Fibroblast of the aortic adventitia (primary cell): ENCODE results near the gene TTN. TPM values are rescaled to one million over a fixed set of nuclear protein-coding genes. Genes with fewer than 3 reads are reported as not detected.
A peak's percentile ranks its signal among the peaks of the same experiment; 100 is the strongest.

Experiments used
- DNase-seq: peaks from one replicate; pipeline ENCODE4 v3.0.0-alpha.2; 2010; ENCODE audit warnings: low read depth
- H3K4me3 ChIP-seq: 2 replicates; pipeline ENCODE4 v1.5.1; 2011; ENCODE audit warnings: low read depth, mild to moderate bottlenecking, control low read depth, low read length, moderate library complexity
- total RNA-seq: library from RNA; depleted of rRNA; stranded (reverse); fragments of >200 nt; gene quantifications from 2 replicates; pipeline ENCODE4 v1.2.3, GENCODE V29; 2012; ENCODE audit warnings: low replicate concordance
- TF ChIP-seq, protein P1 (sequence below): IDR thresholded peaks from 2 replicates; pipeline ENCODE4 v1.5.1; 2011; ENCODE audit warnings: mild to moderate bottlenecking, low read length, control low read depth, inconsistent platforms; ENCODE audit not compliant: insufficient read depth

The TTN gene
- total RNA-seq, 1 donor = 5.5 TPM

DNA sequence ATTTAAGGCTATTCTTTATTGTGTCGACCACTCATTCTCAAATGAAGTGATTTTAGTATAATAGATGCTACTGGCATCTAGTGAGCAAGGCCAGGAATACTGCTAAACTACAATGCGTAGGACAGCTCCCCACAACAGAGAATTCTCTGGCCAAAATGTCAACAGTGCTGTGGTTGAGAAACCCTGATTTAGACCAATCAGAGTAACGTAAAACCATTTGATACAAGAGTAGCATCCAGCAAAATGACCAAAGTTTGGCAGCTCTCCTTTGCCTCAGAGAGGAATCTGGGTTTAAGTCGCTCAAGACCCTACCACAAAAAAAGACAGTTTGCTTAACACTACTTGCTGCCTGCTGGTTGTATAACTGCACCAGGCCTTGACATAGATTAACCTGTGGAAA lies 37.0 kb upstream of the TTN start:
- no peak overlapping the region for H3K4me3 ChIP-seq
- TF ChIP-seq, protein P1, sequence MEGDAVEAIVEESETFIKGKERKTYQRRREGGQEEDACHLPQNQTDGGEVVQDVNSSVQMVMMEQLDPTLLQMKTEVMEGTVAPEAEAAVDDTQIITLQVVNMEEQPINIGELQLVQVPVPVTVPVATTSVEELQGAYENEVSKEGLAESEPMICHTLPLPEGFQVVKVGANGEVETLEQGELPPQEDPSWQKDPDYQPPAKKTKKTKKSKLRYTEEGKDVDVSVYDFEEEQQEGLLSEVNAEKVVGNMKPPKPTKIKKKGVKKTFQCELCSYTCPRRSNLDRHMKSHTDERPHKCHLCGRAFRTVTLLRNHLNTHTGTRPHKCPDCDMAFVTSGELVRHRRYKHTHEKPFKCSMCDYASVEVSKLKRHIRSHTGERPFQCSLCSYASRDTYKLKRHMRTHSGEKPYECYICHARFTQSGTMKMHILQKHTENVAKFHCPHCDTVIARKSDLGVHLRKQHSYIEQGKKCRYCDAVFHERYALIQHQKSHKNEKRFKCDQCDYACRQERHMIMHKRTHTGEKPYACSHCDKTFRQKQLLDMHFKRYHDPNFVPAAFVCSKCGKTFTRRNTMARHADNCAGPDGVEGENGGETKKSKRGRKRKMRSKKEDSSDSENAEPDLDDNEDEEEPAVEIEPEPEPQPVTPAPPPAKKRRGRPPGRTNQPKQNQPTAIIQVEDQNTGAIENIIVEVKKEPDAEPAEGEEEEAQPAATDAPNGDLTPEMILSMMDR = no peak
- peak; percentile 43 for DNase-seq

DNA sequence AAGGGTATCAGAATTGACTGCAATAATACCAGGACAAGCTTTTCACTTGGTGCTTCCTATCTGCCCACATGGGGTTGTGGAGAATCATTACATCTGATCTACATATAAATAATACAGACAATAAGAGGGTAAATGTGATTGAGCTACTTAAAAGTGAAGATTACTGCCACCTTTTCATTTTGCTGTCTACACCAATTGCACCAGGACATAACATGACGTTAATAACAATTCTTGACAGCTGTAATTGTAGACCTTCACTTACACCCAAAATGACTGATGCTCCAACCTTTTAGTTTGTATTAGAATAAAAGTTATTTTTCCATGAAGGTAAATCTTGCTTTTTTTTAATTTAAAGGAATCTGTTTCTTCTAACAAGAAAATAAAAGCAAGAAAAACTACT lies 36.5 kb upstream of the TTN start:
- TF ChIP-seq, protein P1 = no peak
- H3K4me3 ChIP-seq = no peak overlapping the region
- DNase-seq = no peak

DNA sequence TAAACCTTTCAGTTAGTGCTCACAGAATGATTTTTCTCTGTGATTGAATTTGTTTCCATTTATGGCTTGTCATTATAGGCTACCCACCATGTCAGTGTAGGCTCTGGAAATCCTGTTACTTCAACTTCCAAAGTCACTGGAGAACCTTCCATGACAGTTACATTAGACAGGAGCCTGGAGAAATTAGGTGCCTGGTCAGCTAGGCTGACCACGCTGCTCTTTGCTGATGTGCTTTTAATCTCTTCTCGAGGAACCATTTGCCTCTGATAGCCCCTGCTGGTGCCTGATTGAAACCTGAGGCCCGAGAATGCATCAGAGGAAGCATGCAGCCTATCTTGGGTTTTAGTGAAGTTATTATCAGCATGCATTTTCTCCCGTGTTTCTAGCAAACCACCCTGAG lies 29.6 kb upstream of the TTN start:
- TF ChIP-seq, protein P1 = no peak

DNA sequence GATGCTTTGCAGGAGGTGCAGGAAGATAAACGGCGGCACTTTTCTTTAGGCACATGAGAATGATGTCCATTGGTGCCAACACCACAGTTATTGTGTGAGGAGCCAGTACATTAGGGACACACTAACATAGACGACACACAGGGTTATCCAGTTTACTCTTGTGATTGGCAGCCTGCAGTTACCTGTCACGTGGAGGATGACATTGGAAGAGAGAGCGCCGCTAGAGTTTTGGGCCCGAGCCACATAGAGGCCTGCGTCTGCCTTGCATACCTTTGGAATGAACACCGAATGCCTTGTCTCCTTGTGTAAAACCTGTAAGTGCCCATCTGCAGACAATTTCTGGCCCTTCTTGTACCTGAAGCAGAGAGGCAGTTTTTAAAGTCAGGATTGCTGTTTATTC lies 26.9 kb upstream of the TTN start:
- H3K4me3 ChIP-seq = no peak overlapping the region
- TF ChIP-seq, protein P1 = no peak
- DNase-seq = no peak

More for the DNA sequence above, 29.6 kb upstream of the TTN start:
- H3K4me3 ChIP-seq = no peak overlapping the region
- DNase-seq = no peak

DNA sequence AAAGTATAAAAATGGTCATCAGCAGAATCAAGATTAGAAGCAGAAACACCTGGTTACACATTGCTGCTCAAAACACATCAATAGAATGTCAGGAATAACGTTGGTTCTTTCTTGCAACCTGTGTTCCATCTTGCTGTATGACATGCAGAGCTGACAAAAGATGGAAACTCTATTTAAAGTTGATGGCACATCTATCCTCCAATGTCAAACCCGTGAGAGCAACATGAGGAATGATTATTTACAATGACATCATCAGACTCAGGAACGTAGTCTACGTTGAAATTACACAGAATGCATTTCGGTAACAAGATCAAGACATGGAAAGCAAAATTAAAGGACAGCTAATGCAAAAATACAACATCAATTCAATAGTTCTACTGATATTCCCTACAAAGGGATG lies 26.2 kb upstream of the TTN start:
- DNase-seq = no peak
- no peak overlapping the region for H3K4me3 ChIP-seq
- TF ChIP-seq, protein P1 = no peak

DNA sequence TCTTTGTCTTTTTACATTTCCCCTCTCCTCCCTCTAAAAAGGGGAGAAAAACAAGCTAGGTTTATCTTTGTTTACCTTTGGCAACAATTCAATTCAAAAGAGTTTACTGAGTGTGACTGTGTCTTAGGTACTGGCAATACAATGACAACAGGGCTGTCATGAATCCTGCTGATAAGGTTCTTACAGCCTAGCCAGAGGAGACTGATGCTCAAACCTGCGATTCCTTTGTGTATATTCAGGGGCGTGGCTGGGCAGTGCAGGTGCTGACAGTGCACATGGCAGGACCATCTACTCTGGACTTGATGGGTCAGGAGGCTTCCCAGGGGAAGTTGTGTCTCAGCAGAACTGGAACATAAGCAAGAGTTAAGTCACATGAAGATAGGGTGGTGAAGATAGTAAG lies 23.2 kb upstream of the TTN start:
- DNase-seq = no peak
- TF ChIP-seq, protein P1 = no peak
- H3K4me3 ChIP-seq = no peak overlapping the region

DNA sequence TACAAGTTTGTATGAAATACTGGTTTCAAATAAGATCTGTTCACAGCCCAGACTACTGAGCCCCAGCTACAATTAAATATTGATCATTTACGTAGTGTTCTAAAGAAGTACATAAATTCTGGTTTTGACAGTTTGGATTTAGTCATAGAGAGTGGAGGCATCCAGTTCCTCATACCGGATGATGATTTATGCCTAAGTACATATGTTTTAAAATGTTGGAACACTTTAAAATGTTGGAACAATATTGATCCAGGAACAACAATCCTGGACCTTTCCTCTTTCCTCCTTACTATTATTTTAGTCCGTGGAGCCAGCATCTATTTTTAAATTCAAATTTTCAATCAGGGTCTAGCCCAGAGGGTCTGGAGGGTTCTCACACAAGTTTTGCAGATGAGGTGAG lies 22.8 kb upstream of the TTN start:
- no peak overlapping the region for H3K4me3 ChIP-seq
- TF ChIP-seq, protein P1 = no peak
- DNase-seq = peak; percentile 14
